NCI-H1694 (cell line): ENCODE results near the gene ZMYND10.
"Not testable (repeated sequence)": the region's sequence is repeated elsewhere in the genome, so short reads cannot be mapped to it uniquely, and the experiment has no call there.

Experiments used
- DNase-seq: peaks from one replicate; lab custom pipeline; 2025; lab: John Stamatoyannopoulos, UW

The ZMYND10 gene

DNA sequence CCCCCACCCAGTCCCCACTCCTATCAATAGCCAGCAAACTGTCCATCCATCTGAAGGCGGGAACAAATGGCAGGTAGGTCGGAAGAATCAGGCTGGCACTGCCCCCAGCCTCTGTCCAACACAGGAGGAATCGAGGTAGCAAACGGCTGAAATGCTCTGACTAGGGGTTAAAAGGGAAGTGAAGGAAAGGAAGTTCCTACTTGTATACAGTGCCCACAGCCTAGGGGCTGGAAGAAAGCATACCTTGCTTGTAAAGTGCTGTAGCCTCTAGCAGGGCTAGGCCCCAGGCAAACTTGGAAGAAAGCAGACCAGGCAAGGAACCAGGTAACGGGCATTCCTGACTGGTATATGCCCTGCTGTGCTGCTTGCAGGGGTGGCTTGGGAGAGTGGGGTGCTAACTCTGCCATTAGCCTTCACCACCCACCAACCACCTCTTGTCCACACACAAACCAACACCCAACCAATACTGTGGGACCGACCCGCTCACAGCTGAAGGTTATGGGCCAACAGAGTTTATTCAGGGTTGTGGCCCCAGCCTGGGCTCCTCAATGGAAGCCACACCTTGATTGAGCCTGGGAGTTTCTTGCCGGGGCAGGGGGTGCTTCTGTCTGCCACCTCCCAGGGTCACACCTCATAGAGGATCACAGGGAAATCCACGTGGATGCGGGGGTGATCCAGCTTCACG lies 19.9 kb downstream of the ZMYND10 start:
- DNase-seq = no peak

DNA sequence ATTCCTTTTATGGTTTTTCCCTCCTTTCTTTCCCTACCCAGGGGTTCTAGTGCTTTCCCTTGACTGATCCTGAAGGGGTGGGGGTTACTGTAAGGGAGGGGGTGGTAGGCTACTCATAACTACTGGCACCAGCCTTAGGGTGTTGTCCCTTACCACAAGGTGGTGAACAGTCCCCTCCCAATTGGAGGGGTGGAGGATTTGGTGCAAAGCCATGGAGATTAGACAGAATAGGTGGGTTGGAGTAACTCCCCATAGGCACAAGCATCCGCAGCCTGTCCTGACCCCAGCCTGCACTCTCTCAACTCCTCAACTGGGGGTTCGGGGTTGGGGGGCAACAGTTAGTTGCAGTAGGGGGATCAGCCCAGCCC lies 20.4 kb downstream of the ZMYND10 start:
- DNase-seq = no peak

DNA sequence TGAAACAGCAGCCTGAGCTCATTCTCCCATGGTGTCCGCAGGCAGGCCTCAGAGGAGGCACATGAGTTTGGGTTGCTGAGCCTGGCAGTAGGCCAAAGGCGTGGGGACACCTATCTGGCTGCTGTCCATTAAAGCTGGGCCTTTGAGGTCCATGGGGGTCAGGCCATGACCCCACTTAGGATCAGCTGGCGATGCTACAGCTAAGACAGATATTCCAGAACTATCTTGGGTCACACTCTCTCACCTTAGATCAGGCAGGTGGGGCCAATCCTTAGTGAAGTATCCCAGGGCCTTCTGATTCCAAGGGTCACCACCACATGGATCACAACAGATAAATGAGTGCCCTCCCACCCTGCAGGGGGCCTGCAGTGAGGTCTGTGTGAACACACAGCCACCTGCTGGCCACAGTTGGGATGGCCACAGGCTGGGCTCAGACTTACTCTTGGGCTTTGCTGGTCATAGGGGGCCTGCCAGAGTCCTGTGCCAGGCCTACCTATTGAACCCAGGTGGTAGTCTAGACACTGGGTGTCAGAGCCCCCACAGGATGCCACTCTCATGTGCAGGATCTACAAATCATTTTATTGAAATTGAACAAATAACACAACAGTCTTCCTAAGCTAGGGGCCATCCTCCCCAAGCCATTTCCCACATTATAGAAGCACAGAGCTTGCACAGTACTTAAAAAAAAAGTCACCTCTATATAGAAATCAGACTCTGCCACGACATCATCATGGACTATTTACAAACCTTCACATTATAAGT lies 21.0 kb downstream of the ZMYND10 start:
- peak; percentile 19 for DNase-seq

DNA sequence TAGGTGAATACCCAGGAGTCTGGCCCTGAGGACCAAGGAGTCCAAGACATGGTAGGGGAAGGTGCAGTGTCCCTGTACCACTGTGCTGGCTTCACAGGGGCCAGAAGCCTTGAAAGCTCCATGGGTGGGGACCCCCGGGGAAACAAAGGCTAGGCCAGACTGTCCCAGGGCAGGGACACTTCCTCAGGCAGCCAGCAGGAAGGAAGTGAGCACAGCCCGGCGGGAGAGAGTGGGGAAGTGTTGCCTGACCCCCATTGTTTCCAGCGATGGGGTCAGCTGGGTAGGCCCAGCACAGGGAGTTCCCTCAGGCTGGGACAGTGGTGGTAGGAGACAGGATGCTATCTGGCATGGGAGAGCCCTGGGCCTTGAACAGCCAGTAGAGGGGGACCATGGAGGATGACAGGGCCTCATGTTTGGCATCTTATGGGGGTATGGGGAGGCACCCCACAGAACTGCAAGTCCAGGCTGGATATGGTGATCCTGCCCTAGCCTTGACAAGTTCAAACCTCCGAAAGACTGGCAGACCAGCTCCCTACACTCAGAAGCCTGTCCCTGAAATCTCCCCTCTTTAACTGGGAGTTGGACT lies 21.8 kb downstream of the ZMYND10 start:
- no peak for DNase-seq

DNA sequence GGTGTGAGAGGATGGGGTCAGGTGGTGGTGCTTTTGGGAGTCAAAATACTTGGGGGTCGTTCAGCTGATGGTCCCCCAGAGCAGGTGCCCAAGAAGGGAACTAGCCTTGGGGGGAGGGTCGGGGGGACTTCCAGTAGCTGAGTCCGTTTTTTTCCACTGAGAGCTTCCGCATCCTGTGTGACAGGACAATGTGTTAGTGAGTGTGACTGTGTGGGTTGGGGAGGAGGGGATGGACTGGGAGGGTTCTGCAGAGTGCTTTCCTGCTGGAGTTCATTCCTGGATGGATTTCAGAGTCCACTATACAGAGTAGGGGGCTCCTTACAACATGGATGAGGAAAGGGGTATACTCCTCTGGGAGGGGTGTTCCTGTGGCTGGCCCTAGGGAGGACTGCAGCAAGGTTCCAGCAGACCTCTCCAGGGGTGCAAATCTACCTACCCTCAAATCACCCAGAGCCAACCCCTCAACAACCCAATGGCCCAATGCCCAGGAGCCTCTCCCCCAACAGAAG lies 22.4 kb downstream of the ZMYND10 start:
- no peak for DNase-seq

DNA sequence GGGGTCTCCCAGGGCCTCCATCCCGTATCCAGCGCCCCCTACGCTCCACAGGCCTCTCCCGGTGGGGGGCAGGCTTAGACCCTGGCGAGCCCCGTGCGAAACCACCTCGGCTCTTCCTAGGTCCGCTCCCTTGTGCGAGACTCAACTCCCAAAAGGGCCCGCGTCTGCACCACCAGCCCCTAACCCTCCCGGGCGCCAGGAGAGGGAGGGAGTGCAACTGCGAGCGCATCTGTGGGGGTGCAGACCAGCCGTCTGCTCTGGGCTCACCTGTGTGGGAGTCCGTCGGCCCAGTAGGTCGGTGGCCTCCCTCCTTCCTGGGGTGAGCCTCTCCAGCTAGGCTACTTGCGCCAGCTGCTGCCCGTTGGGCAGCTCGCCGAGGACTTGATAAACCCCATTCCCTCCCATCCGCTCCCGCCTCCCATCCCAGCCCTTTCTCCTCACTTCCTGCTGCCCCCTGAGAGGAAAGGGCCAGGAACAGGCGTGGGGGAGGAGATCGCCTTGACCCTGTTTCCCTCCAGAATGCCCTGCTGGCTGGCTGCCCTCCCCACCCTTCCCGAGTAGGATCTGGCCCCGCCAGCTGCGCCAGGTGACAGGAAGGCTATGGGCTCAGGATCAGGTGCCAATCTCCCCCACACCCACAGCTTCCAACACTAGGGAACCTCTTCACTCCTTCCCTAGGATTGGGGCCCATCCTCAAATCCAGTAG lies 23.0 kb downstream of the ZMYND10 start, which contains the start of gene HYAL2:
Gene HYAL2 (minus strand): TSS at position 360 of the 706 bp plus-strand sequence. CDS start 2,256 bp downstream, outside the sequence.
- DNase-seq = no peak

DNA sequence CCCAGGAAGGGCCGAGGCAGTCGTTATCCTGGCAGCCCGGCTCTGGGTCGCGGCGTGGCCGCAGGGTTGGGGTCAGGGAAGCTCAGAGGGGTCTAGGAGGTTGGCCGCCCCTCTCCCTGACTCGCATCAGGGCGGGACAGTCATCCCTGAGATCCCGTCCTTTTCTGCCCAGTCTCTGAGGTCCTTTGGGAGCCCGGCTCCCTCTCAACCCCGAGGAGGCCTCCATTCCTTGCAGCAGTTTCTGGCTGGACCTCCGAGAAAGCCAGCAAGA lies 23.5 kb downstream of the ZMYND10 start:
- no peak for DNase-seq

DNA sequence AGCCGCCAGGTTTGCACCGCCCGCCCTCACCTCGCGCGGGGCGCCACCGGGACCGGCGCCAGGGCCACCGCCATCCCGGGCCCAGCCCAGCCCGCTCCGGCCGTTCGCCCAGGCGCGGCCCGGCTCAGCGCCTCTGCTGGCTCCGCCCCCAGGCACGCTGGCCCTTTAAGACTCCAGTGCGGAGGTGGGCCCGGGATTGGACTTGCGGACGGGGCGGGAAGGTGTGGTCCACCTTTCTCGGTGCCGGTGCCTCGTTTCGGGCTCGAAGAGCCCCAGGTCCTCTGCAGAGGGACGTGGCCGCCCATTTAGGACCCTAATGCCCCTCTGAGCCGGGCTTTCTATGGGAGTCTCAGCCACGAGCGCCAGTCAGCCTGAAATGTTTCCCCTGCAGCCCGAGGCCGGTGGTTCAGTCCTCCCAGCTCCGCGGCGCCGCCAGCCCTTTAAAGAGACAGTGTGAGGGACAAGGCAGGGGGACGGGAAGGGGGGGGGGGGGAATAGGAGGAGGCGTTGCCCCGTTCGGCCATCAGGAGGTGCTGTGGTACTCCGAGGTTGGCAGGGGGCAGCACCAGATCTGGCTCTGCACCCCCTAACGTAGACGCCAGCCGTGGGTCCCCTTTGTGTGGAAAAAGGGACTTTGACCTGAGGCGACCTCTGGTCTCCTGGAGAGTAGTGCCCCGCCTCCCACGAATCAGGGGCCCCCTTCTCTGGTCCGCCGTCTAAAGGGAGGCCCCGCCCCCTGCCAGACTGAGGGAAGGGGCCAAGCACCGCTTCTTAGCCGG lies 24.0 kb downstream of the ZMYND10 start:
- DNase-seq = peak; percentile 9

DNA sequence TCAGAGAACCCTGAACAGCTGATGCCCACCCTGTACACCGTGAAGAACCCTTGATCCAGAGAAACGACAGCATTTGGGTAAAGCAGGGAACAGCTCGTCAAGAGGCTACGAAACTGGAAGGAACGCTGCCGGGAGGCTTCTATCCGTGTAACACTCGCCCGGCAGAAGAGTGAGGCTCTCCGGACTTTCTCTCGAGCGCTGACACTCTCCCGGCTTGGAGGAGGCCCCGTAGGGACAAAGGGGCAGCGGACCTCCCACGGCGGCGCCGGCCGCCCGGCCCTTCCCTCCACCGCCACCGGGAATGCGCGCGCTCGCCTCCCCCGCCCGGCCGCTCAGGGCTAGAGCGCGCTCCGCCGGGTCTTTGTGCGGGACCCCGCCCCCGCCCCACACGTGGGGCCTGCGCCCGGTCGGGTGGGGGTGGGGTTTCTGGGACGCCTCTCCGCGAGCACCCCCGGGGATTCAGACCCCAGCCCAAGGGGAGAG lies 24.6 kb downstream of the ZMYND10 start:
- DNase-seq = no peak

DNA sequence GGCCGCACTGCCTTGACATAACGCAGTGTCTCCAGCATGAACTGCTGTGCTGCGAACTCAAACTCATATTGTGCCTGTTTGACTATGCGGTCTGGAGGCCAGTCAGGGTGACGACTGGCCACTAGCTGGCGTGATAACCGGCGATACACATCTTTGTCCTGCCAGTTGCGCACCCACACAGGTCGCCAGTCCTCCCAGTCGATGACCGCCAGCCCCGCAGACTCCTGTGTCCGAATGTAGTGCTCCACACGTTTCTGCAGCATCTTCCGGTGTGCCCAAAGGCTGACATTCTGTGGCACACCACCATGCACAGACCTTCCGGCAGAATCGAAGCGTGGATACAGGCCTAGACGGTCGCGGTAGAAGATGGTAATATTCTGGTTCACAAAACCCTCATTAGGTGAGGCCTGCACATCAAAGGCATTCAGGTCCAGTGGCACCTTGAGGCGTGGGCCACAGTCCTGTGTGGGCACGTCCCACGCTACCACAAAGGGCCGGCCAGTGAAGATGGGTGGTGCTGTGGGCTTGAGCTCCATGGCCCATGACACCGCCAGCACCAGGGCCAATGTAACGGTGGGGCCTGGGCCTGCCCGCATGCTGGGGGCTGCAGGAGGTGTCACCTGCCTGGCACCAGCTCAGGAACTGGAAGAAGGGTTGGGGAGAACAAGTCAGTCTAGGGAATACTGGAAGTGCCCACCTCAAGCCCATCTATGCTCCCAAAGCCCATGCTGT lies 25.5 kb downstream of the ZMYND10 start:
- DNase-seq = no peak

DNA sequence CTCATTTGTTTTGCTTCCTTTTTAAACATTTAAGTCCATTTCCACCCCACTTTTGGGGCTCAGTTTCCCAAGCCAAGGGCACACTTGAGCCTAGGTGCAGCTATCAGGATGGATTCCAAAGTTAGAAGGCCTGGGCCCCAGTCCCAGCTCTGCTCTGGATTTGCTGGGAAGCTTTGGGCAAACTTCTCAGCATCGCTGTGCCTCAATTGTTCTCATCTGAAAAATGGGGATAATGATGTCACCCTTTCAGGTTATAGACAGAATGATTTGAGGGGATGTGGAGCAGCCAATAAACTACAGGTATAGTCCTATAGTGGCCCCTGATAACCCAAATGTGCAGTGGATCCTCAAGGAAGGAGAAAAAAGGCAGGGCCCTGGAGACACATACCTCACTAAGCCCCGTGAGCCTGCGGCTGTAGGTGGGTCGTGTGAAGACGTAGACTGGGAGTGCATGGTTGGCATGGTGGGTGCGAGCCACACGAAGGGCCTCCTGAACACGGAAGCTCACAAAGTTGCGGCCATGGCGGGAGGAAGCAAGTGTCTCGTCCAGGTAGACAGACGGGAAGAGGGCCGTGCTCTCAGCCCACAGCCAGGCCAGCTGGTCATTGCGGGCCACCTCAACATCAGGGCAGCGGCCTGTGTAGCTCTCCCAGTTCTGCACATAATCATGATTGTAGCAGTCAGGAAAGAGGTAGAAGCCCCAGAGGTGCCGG lies 26.2 kb downstream of the ZMYND10 start:
- DNase-seq = no peak

DNA sequence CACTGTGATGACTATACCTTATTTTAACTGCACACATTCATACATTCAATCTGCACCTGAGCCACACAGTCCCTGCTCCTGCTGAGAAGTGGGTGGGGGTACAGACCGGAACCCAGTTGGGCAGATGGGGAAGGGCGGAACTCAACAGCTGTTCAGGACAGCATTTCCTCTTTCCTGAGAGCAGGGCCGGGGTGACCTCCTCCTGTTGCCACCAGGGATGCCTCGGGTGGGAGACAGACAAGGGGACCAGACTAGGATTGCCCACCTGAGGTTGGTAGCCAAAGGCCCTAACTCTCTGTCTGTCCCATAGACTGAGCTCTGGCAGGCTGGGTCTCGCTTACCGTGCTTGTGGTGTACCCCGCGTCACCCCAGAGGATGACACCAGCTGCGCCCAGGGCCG lies 26.9 kb downstream of the ZMYND10 start:
- DNase-seq = no peak

DNA sequence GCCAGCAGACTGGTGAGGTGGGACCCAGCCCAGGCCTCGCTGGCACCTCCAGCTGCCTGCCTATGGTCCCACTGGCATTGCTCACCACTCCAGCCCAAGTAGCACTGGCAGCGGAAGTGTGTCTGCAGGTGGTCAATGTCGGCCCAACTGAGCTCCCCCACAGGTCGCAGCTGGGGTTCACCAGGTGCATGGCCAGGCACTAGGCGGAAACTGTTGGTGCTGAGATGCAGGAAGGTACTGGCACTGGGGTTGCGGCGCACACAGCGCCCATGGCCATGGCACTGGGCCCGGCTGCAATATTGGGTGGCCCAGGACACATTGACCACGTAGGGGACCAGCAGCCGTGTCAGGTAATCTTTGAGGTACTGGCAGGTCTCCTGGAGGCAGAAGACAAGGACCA lies 27.4 kb downstream of the ZMYND10 start:
- no peak for DNase-seq

DNA sequence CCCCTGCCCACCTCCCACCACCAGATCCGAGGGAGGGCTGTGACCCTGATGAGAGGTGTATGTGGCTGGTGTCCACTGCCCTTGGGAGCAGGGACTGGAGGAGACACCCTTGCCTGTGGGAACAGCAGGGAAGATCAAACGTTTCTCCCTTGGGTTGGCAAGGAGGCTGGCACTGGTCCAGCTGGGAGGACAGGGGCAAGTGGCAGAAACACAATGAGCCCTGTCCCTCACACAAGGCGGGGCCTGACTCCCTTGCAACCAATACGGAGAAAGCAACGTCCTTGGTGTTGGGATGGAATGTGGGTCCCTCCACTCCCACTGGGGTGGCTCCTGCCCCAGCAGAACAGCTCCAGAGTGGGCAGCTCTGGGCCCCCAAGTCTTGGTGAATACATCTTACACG lies 28.2 kb downstream of the ZMYND10 start:
- no peak for DNase-seq

DNA sequence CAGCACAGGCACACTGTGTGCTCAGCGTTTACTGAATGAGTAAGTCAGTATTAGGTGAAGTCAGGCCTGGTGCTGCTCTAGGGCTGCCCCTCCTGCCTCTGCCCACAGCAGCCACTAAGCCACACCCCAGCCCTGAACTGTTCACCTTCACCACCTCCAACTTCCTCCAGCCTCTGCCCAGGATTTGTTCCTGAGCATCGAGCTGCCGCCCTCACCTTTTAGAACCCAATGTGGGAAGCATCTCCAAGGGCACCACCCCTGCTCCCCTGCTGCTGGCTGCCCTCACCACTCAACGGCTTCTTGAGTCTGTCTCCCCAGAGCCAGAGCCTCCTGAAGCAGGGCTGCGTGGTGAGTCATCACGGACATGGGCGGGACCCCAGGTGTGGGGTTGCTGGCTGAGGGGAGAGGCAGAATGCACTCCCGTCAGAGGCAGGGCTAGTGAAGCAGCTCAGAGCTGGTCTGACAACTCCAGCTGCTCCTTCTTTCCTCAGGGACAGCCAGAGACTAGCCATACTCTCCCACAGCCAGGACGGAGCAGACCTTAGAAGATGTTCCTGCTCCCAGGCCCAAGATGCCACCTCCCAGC lies 28.8 kb downstream of the ZMYND10 start:
- no peak for DNase-seq

DNA sequence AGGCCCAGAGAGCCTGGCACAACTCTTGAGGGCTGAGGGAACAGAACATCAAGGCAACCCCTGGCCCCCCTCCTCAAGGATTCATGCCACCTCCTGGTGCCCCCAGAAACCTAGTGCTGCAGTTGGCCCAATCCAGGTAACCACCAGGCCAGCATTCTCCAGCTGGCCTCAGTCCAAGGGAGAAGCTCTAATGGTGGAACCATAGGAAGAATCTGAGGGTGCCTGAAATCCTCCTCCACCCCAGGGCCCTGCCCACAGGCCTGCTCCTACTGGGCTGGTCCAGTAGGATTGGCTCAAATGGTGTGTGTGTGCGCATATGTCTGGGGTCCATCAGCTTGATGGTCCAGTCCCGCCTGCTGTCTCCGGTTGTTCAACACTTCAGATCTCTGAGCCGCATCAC lies 30.7 kb downstream of the ZMYND10 start:
- no peak for DNase-seq

DNA sequence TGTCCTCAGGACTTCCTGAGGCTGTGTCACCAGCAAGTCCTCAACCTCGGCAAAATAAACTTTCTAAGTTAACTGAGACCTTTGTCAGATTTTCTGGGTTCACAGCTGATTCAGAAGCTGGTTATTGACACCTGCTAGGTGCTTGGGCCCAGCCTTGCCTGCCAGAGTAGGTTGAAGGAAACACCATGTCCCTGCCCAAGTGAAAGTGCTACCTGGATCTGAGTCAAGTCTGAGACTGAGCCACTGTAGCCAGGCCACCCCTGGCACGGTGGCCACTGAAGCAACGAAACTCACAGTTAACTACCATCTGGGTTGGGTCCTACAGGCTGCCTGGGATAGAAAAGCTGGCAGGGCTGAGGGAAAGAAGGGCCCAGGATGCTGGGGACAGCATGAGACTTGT lies 31.2 kb downstream of the ZMYND10 start:
- no peak for DNase-seq

DNA sequence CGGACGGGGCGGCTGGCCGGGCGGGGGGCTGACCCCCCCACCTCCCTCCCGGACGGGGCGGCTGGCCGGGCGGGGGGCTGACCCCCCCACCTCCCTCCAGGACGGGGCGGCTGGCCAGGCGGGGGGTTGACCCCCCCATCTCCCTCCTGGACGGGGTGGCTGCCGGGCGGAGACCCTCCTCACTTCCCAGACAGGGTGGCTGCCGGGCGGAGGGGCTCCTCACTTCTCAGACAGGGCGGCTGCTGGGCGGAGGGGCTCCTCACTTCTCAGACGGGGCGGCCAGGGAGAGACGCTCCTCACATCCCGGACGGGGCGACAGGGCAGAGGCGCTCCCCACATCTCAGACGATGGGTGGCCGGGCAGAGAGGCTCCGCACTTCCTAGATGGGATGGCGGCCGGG lies 33.5 kb downstream of the ZMYND10 start:
- DNase-seq = not testable (repeated sequence)

DNA sequence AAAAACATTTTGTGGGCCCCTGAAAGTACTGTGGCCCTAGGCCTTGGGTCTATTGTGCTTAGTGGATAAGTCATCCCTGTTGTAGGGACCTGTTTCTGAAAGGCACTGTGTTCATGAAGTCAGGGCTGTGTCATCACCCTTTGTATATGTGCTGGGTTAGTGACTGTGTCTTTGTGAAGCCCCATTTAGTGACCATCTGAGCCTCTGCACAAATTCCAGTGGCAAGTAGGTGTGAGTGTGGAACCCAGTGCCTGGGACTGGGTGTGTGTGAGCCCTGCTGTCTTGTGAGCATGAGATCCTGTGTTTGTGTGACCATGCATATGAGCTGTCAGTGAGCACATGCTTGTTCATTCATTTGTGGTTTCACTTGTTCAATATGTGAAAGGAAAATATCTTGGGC lies 40.9 kb downstream of the ZMYND10 start:
- DNase-seq = no peak
